Naive thymus-derived CD4-positive, alpha-beta T cell (primary cell): ENCODE data around the gene CLNS1A. TPM values are rescaled to one million over a fixed set of nuclear protein-coding genes. Genes with fewer than 3 reads are reported as not detected.

ENCODE experiments used
- ATAC-seq: fragments of 150-1000 bp; cut with Tn5 transposase; 2 replicates; pipeline ENCODE4 v1.10.0; 2021; ENCODE audit warnings: mild to moderate bottlenecking, moderate library complexity
- CTCF ChIA-PET: fragments of 350-600 bp; sonication (Branson Sonifier 250); formaldehyde crosslinking; loops from one replicate; lab custom pipeline; 2021; ENCODE audit warnings: antibody characterized with exemption; lab: Charles Lee
- POLR2A ChIA-PET: fragments of 350-600 bp; sonication (Branson Sonifier 250); formaldehyde crosslinking; loops from one replicate; lab custom pipeline; 2021; ENCODE audit warnings: antibody characterized with exemption, inconsistent platforms; lab: Charles Lee
- DNase-seq, 9 donors: peaks; one replicate each; pipeline versions ENCODE4 v3.0.0 to v3.0.0-alpha.2; 2020 to 2022; ENCODE audit warnings: mixed read lengths in 1 of 9
- H3K27ac ChIP-seq: one replicate; pipeline ENCODE4 v1.7.0; 2013; ENCODE audit warnings: mild to moderate bottlenecking, low read depth, low read length, moderate library complexity
- H3K27me3 ChIP-seq, 2 donors: one replicate each; pipeline ENCODE4 v1.7.0; 2013; ENCODE audit warnings: low read length in 2 of 2, mild to moderate bottlenecking in 2 of 2, moderate library complexity in 2 of 2; ENCODE audit not compliant: control insufficient read depth in 2 of 2, insufficient read depth in 2 of 2
- H3K36me3 ChIP-seq, 3 experiments: 1 replicate in 2 of 3; 2 replicates in 1 of 3; pipeline ENCODE4 v1.7.0; 2013; ENCODE audit warnings: low read length in 3 of 3, mild to moderate bottlenecking in 3 of 3, moderate library complexity in 1 of 3; ENCODE audit not compliant: insufficient read depth in 3 of 3, control insufficient read depth in 2 of 3
- H3K4me1 ChIP-seq, 2 donors: one replicate each; pipeline ENCODE4 v1.7.0; 2013; ENCODE audit warnings: low read length in 2 of 2, mild to moderate bottlenecking in 2 of 2, moderate library complexity in 1 of 2; ENCODE audit not compliant: control insufficient read depth in 2 of 2, insufficient read depth in 2 of 2
- H3K4me3 ChIP-seq: 2 replicates; pipeline ENCODE4 v1.7.0; 2013; ENCODE audit warnings: mild to moderate bottlenecking, low read length
- H3K9me3 ChIP-seq, 3 experiments: 1 replicate in 2 of 3; 2 replicates in 1 of 3; pipeline ENCODE4 v1.7.0; 2013; ENCODE audit warnings: low read length in 3 of 3; ENCODE audit not compliant: control insufficient read depth in 2 of 3
- H3K27ac Mint-ChIP-seq, 9 donors: one replicate each; pipeline ENCODE4 v1.8.0; 2020 to 2022; ENCODE audit warnings: mixed read lengths in 9 of 9, mild to moderate bottlenecking in 8 of 9, moderate library complexity in 5 of 9, inconsistent platforms in 2 of 9
- H3K27me3 Mint-ChIP-seq, 5 donors: one replicate each; pipeline ENCODE4 v1.8.0; 2021 to 2022; ENCODE audit warnings: mixed read lengths in 5 of 5, mild to moderate bottlenecking in 1 of 5
- H3K36me3 Mint-ChIP-seq, 5 donors: one replicate each; pipeline ENCODE4 v1.8.0; 2020 to 2022; ENCODE audit warnings: mixed read lengths in 5 of 5, mild to moderate bottlenecking in 3 of 5, inconsistent platforms in 1 of 5
- H3K4me1 Mint-ChIP-seq, 7 donors: one replicate each; pipeline ENCODE4 v1.8.0; 2020 to 2022; ENCODE audit warnings: mixed read lengths in 7 of 7, mild to moderate bottlenecking in 3 of 7, inconsistent platforms in 1 of 7
- H3K4me3 Mint-ChIP-seq, 10 donors: one replicate each; pipeline ENCODE4 v1.8.0; 2020 to 2022; ENCODE audit warnings: mild to moderate bottlenecking in 10 of 10, mixed read lengths in 10 of 10, moderate library complexity in 6 of 10, inconsistent platforms in 2 of 10
- H3K9me3 Mint-ChIP-seq, 11 donors: one replicate each; pipeline ENCODE4 v1.8.0; 2020 to 2022; ENCODE audit warnings: mixed read lengths in 11 of 11, mild to moderate bottlenecking in 4 of 11, inconsistent platforms in 1 of 11, moderate library complexity in 1 of 11
- intact Hi-C, 2 donors: fragments of 100-400 bp; cut with micrococcal nuclease; formaldehyde crosslinking; loops; one replicate each; pipeline ENCODE4 v1.15.1; 2023
- polyA plus RNA-seq, 2 donors: library from polyadenylated mRNA; unstranded; fragments of 300-500 nt; fragmentation: Illumina TruSeq; gene quantifications; one replicate each; pipeline ENCODE4 v1.2.3, GENCODE V29; 2021
- total RNA-seq, 6 experiments: library from RNA in 5 of 6; stranded (reverse) in 5 of 6; gene quantifications; 1 replicate in 5 of 6; 2 replicates in 1 of 6; pipeline ENCODE4 v1.2.3 and lab custom pipeline; 2021 to 2026

The CLNS1A gene
- total and polyA plus RNA-seq, 7 experiments from 2014 or later, result 82.2 to 149 (median 135) TPM

DNA sequence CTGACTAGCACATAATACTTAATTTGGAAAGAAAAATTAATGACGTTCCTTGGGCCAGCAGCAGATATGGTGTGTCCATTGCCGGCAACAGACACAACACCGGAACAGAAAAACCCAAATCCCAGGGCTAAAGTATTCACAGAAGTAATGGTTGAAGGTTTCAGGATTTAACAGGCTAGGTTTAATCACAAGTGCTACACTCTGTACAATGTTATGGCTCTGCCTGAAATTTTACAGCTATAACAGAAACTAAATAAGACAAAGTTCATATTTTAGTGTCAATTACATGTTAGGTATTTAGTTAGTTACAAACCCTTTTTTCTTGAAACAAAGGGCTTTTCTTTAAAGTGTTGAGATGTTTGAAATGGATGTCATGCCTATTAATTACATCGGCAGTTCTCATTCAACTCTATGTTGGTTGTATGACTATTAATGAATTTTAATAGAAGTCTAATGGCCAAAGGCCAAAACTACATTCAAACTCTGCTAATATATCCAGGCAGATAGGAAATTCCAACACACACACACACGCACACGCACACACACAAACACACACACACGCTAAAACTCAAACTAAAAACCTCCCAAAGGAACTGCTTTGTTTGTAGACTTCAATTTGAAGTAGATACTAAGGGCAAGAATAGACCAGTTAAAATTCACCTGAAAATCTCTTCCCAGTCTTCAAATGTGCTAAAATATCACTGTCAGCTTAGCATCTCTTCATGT is 27.8 kb upstream of the CLNS1A start:
- CTCF ChIA-PET, result no interaction called here
- POLR2A ChIA-PET, result no interaction called here

DNA sequence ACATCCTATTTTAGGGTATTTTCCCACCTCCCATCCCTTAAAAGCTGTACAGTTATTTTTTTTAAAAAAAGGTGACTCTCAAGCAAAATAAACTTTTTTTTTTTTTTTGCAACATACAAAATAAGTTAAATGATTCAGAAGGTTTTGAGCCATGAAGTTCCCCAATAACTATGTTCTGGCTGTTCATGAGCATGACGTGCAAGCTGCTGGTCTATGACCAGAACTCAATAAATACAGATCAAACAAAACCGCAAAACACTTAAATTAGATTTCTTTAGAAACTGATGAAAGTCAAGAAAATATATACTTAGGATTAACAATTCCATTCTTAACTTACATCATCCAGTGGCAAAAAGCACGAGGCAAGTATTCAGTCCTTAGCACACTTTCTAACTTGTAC is 24.1 kb upstream of the CLNS1A start:
- ChIA-PET CTCF (interaction anchor here (1.4 kb wide), 1 partner anchor 42 kb away, joined by 3 read pairs; no protein-coding TSS in a partner anchor), POLR2A (no interaction called here)
- peaks cover 0 to 7% (median 2%) of the 10 kb centered on the region in 5 donors for H3K36me3 Mint-ChIP-seq
- ATAC-seq (no peak), DNase-seq (no peak)
- Histone ChIP-seq H3K27me3 (no peaks in the 10 kb centered on the region), H3K27ac (no peak overlapping the region), H3K36me3 (peaks cover 0 to 2% (median 0%) of the 10 kb centered on the region in 3 experiments), H3K4me1 (no peaks in the 10 kb centered on the region), H3K4me3 (no peak overlapping the region), H3K9me3 (no peaks in the 10 kb centered on the region)
- intact Hi-C loops, result no loop called here
- no peak overlapping the region for H3K27ac Mint-ChIP-seq
- peaks cover 0 to under 1% (median 0%) of the 10 kb centered on the region in 5 donors for H3K27me3 Mint-ChIP-seq
- no peak overlapping the region for H3K4me3 Mint-ChIP-seq
- H3K4me1 Mint-ChIP-seq, result no peaks in the 10 kb centered on the region
- no peaks in the 10 kb centered on the region for H3K9me3 Mint-ChIP-seq

More for the DNA sequence above, 27.8 kb upstream of the CLNS1A start:
- no peak overlapping the region for H3K4me3 ChIP-seq
- no peak overlapping the region for H3K4me3 Mint-ChIP-seq
- peaks cover 0 to 8% (median 0%) of the 10 kb centered on the region in 7 donors for H3K4me1 Mint-ChIP-seq
- DNase-seq (no peak), ATAC-seq (no peak)
- H3K9me3 Mint-ChIP-seq, result no peaks in the 10 kb centered on the region
- peak overlapping the region in 5 of 9 donors; percentile 9 to 60 (median 51) for H3K27ac Mint-ChIP-seq
- no peak overlapping the region for H3K27ac ChIP-seq
- peaks cover 16 to 37% (median 24%) of the 10 kb centered on the region in 5 donors for H3K36me3 Mint-ChIP-seq
- H3K27me3 Mint-ChIP-seq, result no peaks in the 10 kb centered on the region
- intact Hi-C loops, result no loop called here
- no peaks in the 10 kb centered on the region for H3K27me3 ChIP-seq
- H3K36me3 ChIP-seq, result peaks cover 14 to 34% (median 17%) of the 10 kb centered on the region in 3 experiments
- H3K9me3 ChIP-seq, result no peaks in the 10 kb centered on the region
- H3K4me1 ChIP-seq, result no peaks in the 10 kb centered on the region

DNA sequence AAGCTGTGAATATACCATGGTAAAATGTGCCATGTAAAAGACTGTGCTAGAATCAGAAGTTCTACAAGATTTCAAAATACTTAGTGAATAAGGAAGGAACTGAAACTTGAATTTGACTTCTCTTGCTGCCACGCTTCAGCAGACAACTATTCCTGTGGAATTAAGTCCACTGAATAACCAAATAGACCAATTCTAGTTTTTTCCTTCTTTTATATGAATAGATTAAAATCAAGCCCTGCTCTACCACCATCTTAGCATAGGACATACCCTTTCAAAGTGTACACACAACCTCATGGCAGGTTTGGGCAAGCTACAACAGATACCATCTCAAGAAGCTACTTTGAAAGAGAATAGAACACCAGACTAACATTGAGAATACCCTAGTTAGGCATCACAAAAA is 23.4 kb upstream of the CLNS1A start:
- no peaks in the 10 kb centered on the region for H3K27me3 ChIP-seq
- no peak overlapping the region for H3K27ac ChIP-seq
- no peaks in the 10 kb centered on the region for H3K36me3 ChIP-seq
- Mint-ChIP-seq H3K4me1 (no peaks in the 10 kb centered on the region), H3K36me3 (peaks cover 0 to 7% (median 0%) of the 10 kb centered on the region in 5 donors), H3K27ac (no peak overlapping the region), H3K9me3 (no peaks in the 10 kb centered on the region), H3K4me3 (no peak overlapping the region), H3K27me3 (peaks cover 0 to 2% (median 0%) of the 10 kb centered on the region in 5 donors)
- H3K4me1 ChIP-seq, result no peaks in the 10 kb centered on the region
- no peak overlapping the region for H3K4me3 ChIP-seq
- DNase-seq (no peak), ATAC-seq (no peak)
- ChIA-PET POLR2A (no interaction called here), CTCF (interaction anchor here (1.4 kb wide), 1 partner anchor 41 kb away, joined by 3 read pairs; no protein-coding TSS in a partner anchor)
- intact Hi-C loops, result no loop called here
- H3K9me3 ChIP-seq, result no peaks in the 10 kb centered on the region

DNA sequence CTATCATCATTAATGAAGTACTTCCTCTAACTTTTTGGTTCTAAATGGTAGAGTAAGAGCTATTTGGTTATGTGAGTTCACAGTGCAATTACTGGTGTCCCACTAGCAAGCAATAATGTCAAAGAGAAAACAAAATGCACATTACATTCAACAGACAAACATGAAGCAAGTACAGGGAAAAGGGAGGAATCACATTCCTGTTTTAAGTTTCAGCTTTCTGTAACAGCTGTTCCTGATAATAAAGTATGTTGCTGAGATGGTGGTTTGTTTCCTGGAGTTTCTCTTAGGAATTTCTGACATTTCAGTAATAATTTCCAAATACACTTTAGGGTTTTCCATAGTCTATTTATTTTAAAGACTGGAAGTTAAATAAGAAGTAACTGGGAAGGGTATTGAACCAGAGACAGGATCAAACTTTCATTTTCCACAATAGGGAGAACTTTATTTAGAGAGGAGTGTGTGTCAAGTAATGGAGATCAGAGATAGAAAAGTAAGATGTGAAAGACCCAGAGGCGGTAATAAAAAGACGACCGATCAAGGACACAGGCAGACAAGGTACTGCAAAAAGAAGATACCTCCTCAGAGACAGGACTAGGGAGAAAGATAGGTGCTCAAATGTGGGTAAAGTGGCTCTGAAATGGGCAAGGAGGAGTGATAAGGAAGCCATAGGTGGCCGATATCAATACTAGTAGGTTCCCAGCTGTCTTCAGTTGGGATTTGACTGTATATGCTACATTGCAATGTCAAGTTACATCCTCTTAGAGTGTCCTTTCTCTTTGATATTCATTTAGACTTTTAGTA is 20.8 kb upstream of the CLNS1A start:
- intact Hi-C loops, result no loop called here
- Histone ChIP-seq H3K27ac (no peak overlapping the region), H3K9me3 (no peaks in the 10 kb centered on the region), H3K27me3 (no peaks in the 10 kb centered on the region), H3K36me3 (no peaks in the 10 kb centered on the region), H3K4me3 (no peak overlapping the region), H3K4me1 (no peaks in the 10 kb centered on the region)
- H3K4me3 Mint-ChIP-seq, result no peak overlapping the region
- ATAC-seq (no peak), DNase-seq (no peak)
- no peaks in the 10 kb centered on the region for H3K4me1 Mint-ChIP-seq
- no peaks in the 10 kb centered on the region for H3K36me3 Mint-ChIP-seq
- H3K27ac Mint-ChIP-seq, result peak overlapping the region in 1 of 9 donors; percentile 1
- CTCF ChIA-PET, result interaction anchor here (1.0 kb wide), 1 partner anchor 15 kb away, joined by 3 read pairs; no protein-coding TSS in a partner anchor
- POLR2A ChIA-PET, result no interaction called here
- H3K27me3 Mint-ChIP-seq, result peaks cover 0 to 2% (median 0%) of the 10 kb centered on the region in 5 donors
- H3K9me3 Mint-ChIP-seq, result no peaks in the 10 kb centered on the region

DNA sequence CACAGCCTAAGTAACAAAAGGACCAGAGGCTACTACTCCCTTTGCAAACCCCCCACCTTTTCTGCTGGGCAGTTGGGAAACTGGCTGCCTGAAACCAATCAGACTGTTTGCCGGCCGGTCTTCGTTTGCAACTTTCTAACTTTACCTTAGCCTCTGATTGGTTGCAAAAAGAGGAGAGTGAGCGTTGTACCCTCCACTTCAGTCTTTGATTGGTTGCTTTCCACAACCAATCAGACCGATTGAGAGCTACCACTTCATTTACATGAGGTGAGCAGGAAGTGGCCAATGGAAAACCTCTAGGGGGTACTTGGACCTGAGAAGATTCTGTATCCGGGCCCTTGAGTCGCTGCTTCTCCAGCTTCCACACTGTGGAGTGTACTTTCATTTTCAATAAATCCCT is 18.8 kb upstream of the CLNS1A start:
- CTCF ChIA-PET, result no interaction called here
- no peaks in the 10 kb centered on the region for H3K36me3 Mint-ChIP-seq

DNA sequence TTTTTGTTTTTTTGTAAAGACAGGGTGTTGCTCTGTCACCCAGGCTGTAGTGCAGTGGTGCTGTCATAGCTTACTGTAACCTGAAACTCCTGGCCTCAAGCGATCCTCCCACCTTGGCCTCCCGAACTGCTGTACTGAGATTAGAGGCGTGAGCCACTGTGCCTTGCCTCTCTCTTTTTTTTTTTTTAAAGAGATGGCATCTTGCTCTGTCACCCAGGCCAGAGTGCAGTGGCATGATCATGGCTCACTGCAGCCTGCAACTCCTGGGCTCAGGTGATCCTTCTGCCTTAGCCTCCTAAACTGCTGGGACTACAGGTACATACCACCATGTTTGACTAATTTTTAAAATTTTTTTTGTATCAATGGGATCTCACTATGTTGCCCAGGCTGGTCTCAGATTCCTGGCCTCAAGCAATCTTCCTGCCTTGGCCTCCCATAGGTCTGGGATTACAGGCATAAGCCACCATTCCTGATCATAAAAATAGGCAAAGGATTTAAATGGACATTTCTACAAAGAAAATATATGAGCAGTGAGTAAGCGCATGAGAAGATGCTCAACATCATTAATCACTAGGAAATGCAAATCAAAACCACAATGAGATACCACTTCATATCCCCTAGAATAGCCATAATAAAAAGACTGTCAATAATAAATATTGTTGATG is 17.3 kb upstream of the CLNS1A start:
- H3K4me3 Mint-ChIP-seq, result no peak overlapping the region
- CTCF ChIA-PET, result no interaction called here
- no peak overlapping the region for H3K27ac ChIP-seq
- H3K9me3 ChIP-seq, result no peaks in the 10 kb centered on the region
- H3K36me3 ChIP-seq, result no peaks in the 10 kb centered on the region
- H3K4me3 ChIP-seq, result no peak overlapping the region
- no peaks in the 10 kb centered on the region for H3K27me3 ChIP-seq
- no peaks in the 10 kb centered on the region for H3K9me3 Mint-ChIP-seq
- no peaks in the 10 kb centered on the region for H3K4me1 Mint-ChIP-seq
- peaks cover 0 to 6% (median 0%) of the 10 kb centered on the region in 5 donors for H3K27me3 Mint-ChIP-seq
- H3K36me3 Mint-ChIP-seq, result no peaks in the 10 kb centered on the region
- POLR2A ChIA-PET, result no interaction called here
- H3K27ac Mint-ChIP-seq, result no peak overlapping the region
- DNase-seq (no peak), ATAC-seq (no peak)
- no peaks in the 10 kb centered on the region for H3K4me1 ChIP-seq
- intact Hi-C loops, result no loop called here

More for the DNA sequence above, 18.8 kb upstream of the CLNS1A start:
- POLR2A ChIA-PET, result no interaction called here
- H3K4me3 Mint-ChIP-seq, result no peak overlapping the region
- no peak overlapping the region for H3K27ac Mint-ChIP-seq
- H3K4me1 Mint-ChIP-seq, result no peaks in the 10 kb centered on the region
- peaks cover 0 to 2% (median 0%) of the 10 kb centered on the region in 5 donors for H3K27me3 Mint-ChIP-seq
- Histone ChIP-seq H3K36me3 (no peaks in the 10 kb centered on the region), H3K4me3 (no peak overlapping the region), H3K9me3 (no peaks in the 10 kb centered on the region), H3K27me3 (no peaks in the 10 kb centered on the region), H3K4me1 (no peaks in the 10 kb centered on the region), H3K27ac (no peak overlapping the region)
- intact Hi-C loops, result no loop called here
- no peak for ATAC-seq
- no peak for DNase-seq
- H3K9me3 Mint-ChIP-seq, result no peaks in the 10 kb centered on the region
